ENCODE measurements around the gene TCTN2.

GRCh38 chr12:123748661-123749060 lies 77.7 kb downstream of the TCTN2 start:
- TF ChIP-seq POLR2A (conservative IDR thresholded peaks at IDR 0.05) (no peak), FOXK1 (CRISPR knock-in tag; IDR thresholded peaks at IDR 0.05; ENCODE audit: borderline replicate concordance) (no peak), BRF2 (IDR thresholded peaks at IDR 0.05; ENCODE audit: borderline replicate concordance, insufficient read depth, insufficient read length) (no peak)

All from K562 (cell line).